Measurements from ENCODE around the gene ACADS. TPM values are rescaled to one million over a fixed set of nuclear protein-coding genes. Genes with fewer than 3 reads are reported as not detected.
"Not testable (repeated sequence)": the region's sequence is repeated elsewhere in the genome, so short reads cannot be mapped to it uniquely, and the experiment has no call there.

Gene ACADS
- total RNA-seq, 1 experiment from 2014 or later = 1.1 TPM

- not testable (repeated sequence) for DNase-seq; H3K27ac ChIP-seq; H3K36me3 ChIP-seq; H3K9me3 ChIP-seq (replicated peaks); H3K4me1 ChIP-seq; H3K27me3 ChIP-seq; H3K4me3 ChIP-seq
Observed at GRCh38 chr12:120732198-120732597, 6.6 kb downstream of the ACADS start.

DNA sequence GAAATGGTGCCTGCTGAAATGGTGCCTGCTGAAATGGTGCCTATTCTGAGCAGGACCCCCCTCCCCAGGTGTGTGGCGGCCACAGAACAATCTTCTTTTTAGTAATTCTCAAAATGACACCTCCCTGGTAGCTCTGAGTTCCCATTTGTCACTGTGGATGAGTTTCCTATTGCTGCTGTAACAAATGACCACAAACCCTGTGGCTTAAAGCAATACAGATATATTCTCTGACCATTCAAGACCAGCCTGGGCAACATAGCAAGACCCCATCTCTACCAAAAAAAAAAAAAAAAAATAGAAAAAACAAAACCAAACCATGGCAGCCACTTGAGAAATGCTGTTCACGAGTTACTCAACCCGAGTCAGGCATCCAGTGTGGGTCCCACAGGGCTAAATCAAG, 7.9 kb downstream of the ACADS start:
- no peak overlapping the region for H3K4me3 ChIP-seq
- no peaks in the 10 kb centered on the region for H3K36me3 ChIP-seq
- H3K9me3 ChIP-seq (replicated peaks) = no peaks in the 10 kb centered on the region
- no peaks in the 10 kb centered on the region for H3K27me3 ChIP-seq
- no peak for DNase-seq
- no peak overlapping the region for H3K27ac ChIP-seq
- H3K4me1 ChIP-seq = no peaks in the 10 kb centered on the region

DNA sequence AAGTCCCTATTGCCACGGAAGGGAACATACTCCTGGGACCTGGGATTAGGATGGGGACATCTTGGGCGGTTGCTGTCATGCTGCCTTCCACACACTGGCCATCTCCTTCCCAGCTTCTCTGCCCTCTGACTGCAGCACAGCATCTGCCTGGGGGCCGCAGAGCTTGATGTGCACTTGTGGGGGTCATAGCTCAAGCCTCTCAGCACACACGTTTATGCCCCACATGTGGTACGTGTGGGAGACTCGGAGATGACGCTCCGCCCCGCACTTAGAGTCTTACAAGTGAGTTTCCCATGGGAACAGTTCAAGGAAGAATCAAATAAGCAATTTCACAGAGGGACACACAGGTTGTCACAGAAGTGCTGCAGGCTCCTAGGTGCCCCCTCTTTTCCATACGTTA, 8.6 kb downstream of the ACADS start:
- Histone ChIP-seq H3K4me1 (no peaks in the 10 kb centered on the region), H3K27me3 (no peaks in the 10 kb centered on the region)

DNA sequence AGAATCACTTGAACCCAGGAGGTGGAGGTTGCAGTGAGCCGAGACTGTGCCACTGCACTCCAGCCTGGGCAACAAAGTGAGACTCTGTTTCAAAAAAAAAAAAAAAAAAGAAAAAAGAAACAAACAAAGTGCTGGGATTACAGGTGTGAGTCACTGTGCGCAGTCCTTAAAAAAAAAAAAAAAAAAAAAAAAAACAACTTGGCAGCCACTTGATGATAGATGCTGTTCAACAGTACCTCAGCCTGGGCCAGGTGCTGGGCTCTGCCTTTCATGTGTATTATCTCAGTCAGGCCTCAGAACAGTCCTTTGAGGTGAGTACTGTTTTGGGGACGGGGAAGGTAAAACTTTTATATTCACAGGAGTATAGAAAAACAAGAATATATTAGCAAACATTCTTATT, 9.6 kb downstream of the ACADS start:
- no peak for DNase-seq

More for the DNA sequence above, 8.6 kb downstream of the ACADS start:
- Histone ChIP-seq H3K36me3 (no peaks in the 10 kb centered on the region), H3K27ac (no peak overlapping the region), H3K4me3 (no peak overlapping the region), H3K9me3 (replicated peaks) (no peaks in the 10 kb centered on the region)
- no peak for DNase-seq

DNA sequence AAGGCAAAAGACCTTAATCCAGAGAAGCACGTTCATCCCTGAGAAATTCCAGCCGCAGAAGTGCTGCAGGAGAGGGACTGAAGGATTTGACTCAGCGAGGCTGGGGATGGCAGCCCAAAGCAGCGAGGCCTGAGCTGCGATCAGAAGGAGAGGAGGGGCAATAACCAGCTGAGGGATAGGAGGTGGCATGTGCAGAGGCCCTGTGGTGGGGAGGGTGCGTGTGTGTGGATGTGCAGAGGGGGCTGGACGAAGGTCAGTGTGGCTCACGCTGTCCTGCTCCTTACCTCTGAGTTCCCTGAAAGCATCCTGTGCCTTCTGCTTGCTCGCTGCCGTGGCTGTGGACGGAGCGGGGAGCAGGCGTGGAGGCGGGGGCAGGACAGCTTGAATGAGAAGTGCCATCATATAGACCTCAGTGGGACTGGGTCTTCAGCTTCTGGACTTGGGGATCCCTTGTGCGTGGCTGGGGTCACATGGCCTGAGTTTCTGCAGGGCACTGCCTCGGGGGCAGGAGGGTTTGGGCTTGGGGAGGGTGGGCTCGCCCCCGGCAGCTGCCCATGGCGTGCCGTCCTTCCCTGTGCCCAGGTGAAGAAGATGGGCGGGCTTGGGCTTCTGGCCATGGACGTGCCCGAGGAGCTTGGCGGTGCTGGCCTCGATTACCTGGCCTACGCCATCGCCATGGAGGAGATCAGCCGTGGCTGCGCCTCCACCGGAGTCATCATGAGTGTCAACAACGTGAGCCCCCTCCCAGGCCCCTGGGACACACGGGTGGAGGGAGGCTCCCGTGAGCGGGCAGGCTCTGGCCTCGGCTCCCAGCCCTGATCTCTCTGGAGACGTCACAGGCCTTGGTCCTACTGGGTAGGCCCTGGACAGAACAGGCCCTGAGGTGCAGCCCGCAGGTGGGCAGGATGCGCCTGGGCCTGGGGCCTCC, 11.0 kb downstream of the ACADS start:
- H3K36me3 ChIP-seq = no peaks in the 10 kb centered on the region
- no peak for DNase-seq
- H3K27me3 ChIP-seq = no peaks in the 10 kb centered on the region
- no peaks in the 10 kb centered on the region for H3K9me3 ChIP-seq (replicated peaks)
- H3K27ac ChIP-seq = no peak overlapping the region
- peaks cover under 1% of the 10 kb centered on the region; the same call in 1 of the 2 replicates for H3K4me1 ChIP-seq
- H3K4me3 ChIP-seq = no peak overlapping the region

More for the DNA sequence above, 9.6 kb downstream of the ACADS start:
- Histone ChIP-seq H3K36me3 (no peaks in the 10 kb centered on the region), H3K27ac (no peak overlapping the region), H3K27me3 (no peaks in the 10 kb centered on the region), H3K4me3 (no peak overlapping the region), H3K9me3 (replicated peaks) (no peaks in the 10 kb centered on the region), H3K4me1 (no peaks in the 10 kb centered on the region)

- Histone ChIP-seq H3K27ac (no peak overlapping the region), H3K4me1 (peaks cover 5% of the 10 kb centered on the region; the same call in 1 of the 2 replicates), H3K36me3 (no peaks in the 10 kb centered on the region), H3K27me3 (no peaks in the 10 kb centered on the region), H3K9me3 (replicated peaks) (no peaks in the 10 kb centered on the region), H3K4me3 (no peak overlapping the region)
- DNase-seq = no peak
Observed at GRCh38 chr12:120737557-120738251, 12.1 kb downstream of the ACADS start.

GRCh38 chr12:120738252-120739030, 12.8 kb downstream of the ACADS start:
- H3K27me3 ChIP-seq = no peaks in the 10 kb centered on the region
- DNase-seq = no peak

DNA sequence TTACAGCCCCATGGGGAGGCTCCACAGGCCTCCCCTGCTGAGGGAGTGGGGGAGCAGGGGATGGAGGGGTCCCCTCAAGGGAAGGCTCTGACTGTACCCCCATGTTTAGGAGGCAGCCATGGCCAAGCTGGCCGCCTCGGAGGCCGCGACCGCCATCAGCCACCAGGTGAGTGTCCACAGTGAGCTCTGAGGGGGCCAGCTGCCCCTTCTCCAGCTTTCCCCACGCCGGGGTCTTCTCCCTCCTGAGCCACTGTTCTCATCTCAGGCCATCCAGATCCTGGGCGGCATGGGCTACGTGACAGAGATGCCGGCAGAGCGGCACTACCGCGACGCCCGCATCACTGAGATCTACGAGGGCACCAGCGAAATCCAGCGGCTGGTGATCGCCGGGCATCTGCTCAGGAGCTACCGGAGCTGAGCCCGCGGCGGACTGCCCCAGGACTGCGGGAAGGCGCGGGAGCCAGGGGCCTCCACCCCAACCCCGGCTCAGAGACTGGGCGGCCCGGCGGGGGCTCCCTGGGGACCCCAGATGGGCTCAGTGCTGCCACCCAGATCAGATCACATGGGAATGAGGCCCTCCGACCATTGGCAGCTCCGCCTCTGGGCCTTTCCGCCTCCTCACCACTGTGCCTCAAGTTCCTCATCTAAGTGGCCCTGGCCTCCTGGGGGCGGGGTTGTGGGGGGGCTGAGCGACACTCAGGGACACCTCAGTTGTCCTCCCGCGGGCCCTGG, 13.6 kb downstream of the ACADS start:
- no peaks in the 10 kb centered on the region for H3K36me3 ChIP-seq
- no peak for DNase-seq
- H3K4me3 ChIP-seq = no peak overlapping the region
- peaks cover 5% of the 10 kb centered on the region; the same call in 1 of the 2 replicates for H3K4me1 ChIP-seq
- no peak overlapping the region for H3K27ac ChIP-seq
- H3K9me3 ChIP-seq (replicated peaks) = no peaks in the 10 kb centered on the region
- no peaks in the 10 kb centered on the region for H3K27me3 ChIP-seq

More at GRCh38 chr12:120738252-120739030, 12.8 kb downstream of the ACADS start:
- H3K36me3 ChIP-seq = no peaks in the 10 kb centered on the region
- peaks cover 5% of the 10 kb centered on the region; the same call in 1 of the 2 replicates for H3K4me1 ChIP-seq
- no peaks in the 10 kb centered on the region for H3K9me3 ChIP-seq (replicated peaks)
- H3K27ac ChIP-seq = no peak overlapping the region
- no peak overlapping the region for H3K4me3 ChIP-seq

GRCh38 chr12:120739821-120740613, 14.4 kb downstream of the ACADS start:
- H3K9me3 ChIP-seq (replicated peaks) = no peaks in the 10 kb centered on the region
- H3K27ac ChIP-seq = no peak overlapping the region
- no peaks in the 10 kb centered on the region for H3K36me3 ChIP-seq
- peak; percentile 7 to 13 for DNase-seq
- H3K27me3 ChIP-seq = no peaks in the 10 kb centered on the region
- no peak overlapping the region for H3K4me3 ChIP-seq
- H3K4me1 ChIP-seq = peaks cover 5% of the 10 kb centered on the region; the same call in 1 of the 2 replicates

DNA sequence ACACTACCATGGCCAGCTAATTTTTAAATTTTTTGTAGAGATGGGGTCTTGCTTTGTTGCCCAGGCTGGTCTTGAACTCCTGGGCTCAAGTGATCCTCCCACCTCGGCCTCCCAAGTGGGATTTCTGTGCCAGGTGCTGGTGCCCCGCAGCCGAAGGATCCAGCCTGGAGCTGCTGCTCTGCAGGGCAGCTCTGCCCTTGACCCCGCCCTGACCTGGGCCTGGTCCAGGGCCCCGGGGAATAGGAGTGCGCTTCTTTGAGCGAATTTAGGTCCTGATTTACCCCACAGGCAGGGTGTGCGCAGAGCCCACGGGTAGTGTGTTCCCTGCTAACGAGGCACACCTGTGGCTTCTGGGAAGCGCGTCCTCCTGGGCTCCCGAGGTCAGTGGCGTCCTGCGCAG, 15.2 kb downstream of the ACADS start:
- H3K4me3 ChIP-seq = no peak overlapping the region
- no peak overlapping the region for H3K27ac ChIP-seq
- no peaks in the 10 kb centered on the region for H3K27me3 ChIP-seq
- peaks cover 5% of the 10 kb centered on the region; the same call in 1 of the 2 replicates for H3K4me1 ChIP-seq
- H3K36me3 ChIP-seq = no peaks in the 10 kb centered on the region
- DNase-seq = no peak
- no peaks in the 10 kb centered on the region for H3K9me3 ChIP-seq (replicated peaks)

GRCh38 chr12:120741476-120742421, 16.1 kb downstream of the ACADS start:
- Histone ChIP-seq H3K36me3 (no peaks in the 10 kb centered on the region), H3K9me3 (replicated peaks) (no peaks in the 10 kb centered on the region), H3K27me3 (no peaks in the 10 kb centered on the region), H3K4me3 (no peak overlapping the region), H3K4me1 (peaks cover 5% of the 10 kb centered on the region; the same call in 1 of the 2 replicates), H3K27ac (no peak overlapping the region)
- peak; percentile 75 to 82 for DNase-seq

GRCh38 chr12:120744922-120745493, 19.4 kb downstream of the ACADS start:
- no peak for DNase-seq

More at GRCh38 chr12:120744922-120745493, 19.4 kb downstream of the ACADS start:
- no peak overlapping the region for H3K4me3 ChIP-seq
- H3K36me3 ChIP-seq = no peaks in the 10 kb centered on the region
- H3K27ac ChIP-seq = no peak overlapping the region
- H3K9me3 ChIP-seq (replicated peaks) = no peaks in the 10 kb centered on the region
- no peaks in the 10 kb centered on the region for H3K27me3 ChIP-seq
- peaks cover 5% of the 10 kb centered on the region; the same call in 1 of the 2 replicates for H3K4me1 ChIP-seq
